ENCODE measurements around the gene CATSPER1. TPM values are rescaled to one million over a fixed set of nuclear protein-coding genes. Genes with fewer than 3 reads are reported as not detected.

CATSPER1 gene
- total and polyA plus RNA-seq, 2 of the 13 experiments (the other 11 are each of a cell fraction or from before 2014, with no cell fraction given), result 0.17 TPM; not detected in 1

DNA sequence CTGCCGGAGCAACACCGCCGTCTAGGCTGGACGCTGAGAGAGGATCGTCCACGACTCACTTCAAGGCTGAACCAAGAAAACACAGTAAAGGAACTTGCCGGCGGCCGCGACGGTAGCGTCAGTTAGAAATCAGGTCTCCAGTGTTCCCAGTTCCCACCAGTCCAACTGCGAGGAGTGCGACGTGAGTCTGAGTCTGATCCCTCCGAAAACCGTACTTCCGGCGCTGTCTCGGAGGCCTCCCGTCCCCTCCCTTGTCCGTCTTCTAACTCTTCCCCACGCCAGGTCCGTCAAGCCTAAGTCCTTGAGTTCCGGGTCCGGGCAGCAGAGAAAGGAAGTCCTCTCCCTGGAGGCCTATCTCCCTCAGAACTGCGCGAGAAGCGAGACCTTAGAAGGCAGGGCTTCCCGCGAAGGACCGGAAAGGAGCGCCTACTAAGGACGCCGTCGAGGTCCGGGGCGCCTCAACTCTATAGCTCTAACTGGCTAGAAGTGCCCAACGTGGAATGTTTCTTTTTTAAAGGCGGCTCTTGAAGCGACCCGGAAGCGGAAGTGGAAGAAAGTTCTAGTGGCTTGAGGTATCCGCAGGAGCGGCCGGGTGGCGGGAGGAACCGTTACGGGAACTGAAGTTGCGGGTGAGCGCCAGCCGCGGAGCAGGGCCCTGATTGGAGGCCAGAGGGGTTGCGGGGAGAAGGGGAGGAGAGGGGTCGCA is 24.2 kb downstream of the CATSPER1 start, which contains the start of the genes BANF1 and EIF1AD (continued):
- TF ChIP-seq, protein P1, sequence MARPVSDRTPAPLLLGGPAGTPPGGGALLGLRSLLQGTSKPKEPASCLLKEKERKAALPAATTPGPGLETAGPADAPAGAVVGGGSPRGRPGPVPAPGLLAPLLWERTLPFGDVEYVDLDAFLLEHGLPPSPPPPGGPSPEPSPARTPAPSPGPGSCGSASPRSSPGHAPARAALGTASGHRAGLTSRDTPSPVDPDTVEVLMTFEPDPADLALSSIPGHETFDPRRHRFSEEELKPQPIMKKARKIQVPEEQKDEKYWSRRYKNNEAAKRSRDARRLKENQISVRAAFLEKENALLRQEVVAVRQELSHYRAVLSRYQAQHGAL (CRISPR knock-in tag; IDR thresholded peaks at IDR 0.05; ENCODE audit: not compliant biosample characterization), result no peak
- TF ChIP-seq RARG (CRISPR knock-in tag; IDR thresholded peaks at IDR 0.05; ENCODE audit: low read depth), result peak; percentile 77; the same call in 1 of the 2 replicates
- peak; percentile 95; the same call in 1 of the 2 replicates for TF ChIP-seq KDM4B (CRISPR knock-in tag; IDR thresholded peaks at IDR 0.05)
- peak; percentile 97 for TF ChIP-seq ZNF614 (CRISPR knock-in tag; IDR thresholded peaks at IDR 0.05; ENCODE audit: borderline replicate concordance)
- TF ChIP-seq ZFP37 (CRISPR knock-in tag; IDR thresholded peaks at IDR 0.05; ENCODE audit: borderline replicate concordance), result no peak
- no peak for TF ChIP-seq MLLT10 (CRISPR knock-in tag; IDR thresholded peaks at IDR 0.05)
- peak; percentile 43; the same call in 1 of the 2 replicates for TF ChIP-seq RAD21 (CRISPR knock-in tag; IDR thresholded peaks at IDR 0.05)
- peak; percentile 87 for TF ChIP-seq TEAD3 (CRISPR knock-in tag; optimal IDR thresholded peaks at IDR 0.05; ENCODE audit: borderline replicate concordance)
- 0 out of 2 replicates have a peak, but pooled peaks have one; percentile 35 for TF ChIP-seq ZNF570 (CRISPR knock-in tag; IDR thresholded peaks at IDR 0.05; ENCODE audit: borderline replicate concordance)
- peak; percentile 99 for TF ChIP-seq ASH2L (IDR thresholded peaks at IDR 0.05; ENCODE audit: insufficient read length, low read depth, low read length)
- TF ChIP-seq CREBL2 (CRISPR knock-in tag; IDR thresholded peaks at IDR 0.05; ENCODE audit: borderline replicate concordance), result peak; percentile 48; the same call in 1 of the 2 replicates
- TF ChIP-seq ZNF816 (CRISPR knock-in tag; IDR thresholded peaks at IDR 0.05; ENCODE audit: borderline replicate concordance), result no peak; the same call in 1 of the 2 replicates
- no peak for TF ChIP-seq AGO2 (optimal IDR thresholded peaks at IDR 0.05; ENCODE audit: low read depth, low read length)
- TF ChIP-seq ZNF329 (CRISPR knock-in tag; IDR thresholded peaks at IDR 0.05; ENCODE audit: low read depth), result 0 out of 2 replicates have a peak, but pooled peaks have one; percentile 49
- peak; percentile 97 for TF ChIP-seq GABPB1 (CRISPR knock-in tag; IDR thresholded peaks at IDR 0.05)
- TF ChIP-seq ZNF703 (CRISPR knock-in tag; IDR thresholded peaks at IDR 0.05; ENCODE audit: borderline replicate concordance), result no peak
- TF ChIP-seq ZNF749 (CRISPR knock-in tag; IDR thresholded peaks at IDR 0.05; ENCODE audit: borderline replicate concordance), result peak; percentile 81; the same call in 1 of the 2 replicates
- peak; percentile 100 for TF ChIP-seq GATAD1 (CRISPR knock-in tag; IDR thresholded peaks at IDR 0.05)
- TF ChIP-seq, protein P2, sequence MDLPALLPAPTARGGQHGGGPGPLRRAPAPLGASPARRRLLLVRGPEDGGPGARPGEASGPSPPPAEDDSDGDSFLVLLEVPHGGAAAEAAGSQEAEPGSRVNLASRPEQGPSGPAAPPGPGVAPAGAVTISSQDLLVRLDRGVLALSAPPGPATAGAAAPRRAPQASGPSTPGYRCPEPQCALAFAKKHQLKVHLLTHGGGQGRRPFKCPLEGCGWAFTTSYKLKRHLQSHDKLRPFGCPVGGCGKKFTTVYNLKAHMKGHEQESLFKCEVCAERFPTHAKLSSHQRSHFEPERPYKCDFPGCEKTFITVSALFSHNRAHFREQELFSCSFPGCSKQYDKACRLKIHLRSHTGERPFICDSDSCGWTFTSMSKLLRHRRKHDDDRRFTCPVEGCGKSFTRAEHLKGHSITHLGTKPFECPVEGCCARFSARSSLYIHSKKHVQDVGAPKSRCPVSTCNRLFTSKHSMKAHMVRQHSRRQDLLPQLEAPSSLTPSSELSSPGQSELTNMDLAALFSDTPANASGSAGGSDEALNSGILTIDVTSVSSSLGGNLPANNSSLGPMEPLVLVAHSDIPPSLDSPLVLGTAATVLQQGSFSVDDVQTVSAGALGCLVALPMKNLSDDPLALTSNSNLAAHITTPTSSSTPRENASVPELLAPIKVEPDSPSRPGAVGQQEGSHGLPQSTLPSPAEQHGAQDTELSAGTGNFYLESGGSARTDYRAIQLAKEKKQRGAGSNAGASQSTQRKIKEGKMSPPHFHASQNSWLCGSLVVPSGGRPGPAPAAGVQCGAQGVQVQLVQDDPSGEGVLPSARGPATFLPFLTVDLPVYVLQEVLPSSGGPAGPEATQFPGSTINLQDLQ (CRISPR knock-in tag; IDR thresholded peaks at IDR 0.05), result peak; percentile 73; the same call in 1 of the 2 replicates
- TF ChIP-seq RXRB (CRISPR knock-in tag; IDR thresholded peaks at IDR 0.05; ENCODE audit: borderline replicate concordance), result peak; percentile 43; the same call in 1 of the 2 replicates
- peak; percentile 73 for TF ChIP-seq ZNF234 (CRISPR knock-in tag; conservative IDR thresholded peaks at IDR 0.05)
- no peak for TF ChIP-seq BCL6 (CRISPR knock-in tag; IDR thresholded peaks at IDR 0.05)
- no peak for TF ChIP-seq CREB1 (IDR thresholded peaks at IDR 0.05)
- peak; percentile 86 for TF ChIP-seq CREB1 (CRISPR knock-in tag; IDR thresholded peaks at IDR 0.05)
- TF ChIP-seq ISX (CRISPR knock-in tag; conservative IDR thresholded peaks at IDR 0.05), result no peak
- TF ChIP-seq ZBTB1 (CRISPR knock-in tag; IDR thresholded peaks at IDR 0.05; ENCODE audit: borderline replicate concordance), result peak; percentile 95; the same call in 1 of the 2 replicates
- peak; percentile 58; the same call in 1 of the 2 replicates for TF ChIP-seq ZNF460 (CRISPR knock-in tag; IDR thresholded peaks at IDR 0.05; ENCODE audit: borderline replicate concordance)
- 0 out of 2 replicates have a peak, but pooled peaks have one; percentile 45 for TF ChIP-seq ZNF567 (CRISPR knock-in tag; IDR thresholded peaks at IDR 0.05; ENCODE audit: borderline replicate concordance)
